ENCODE data around the gene NCAM1.

GRCh38 chr11:112958670-112959069 is 2.5 kb upstream of the NCAM1 start:
- TF ChIP-seq POLR2A (IDR thresholded peaks at IDR 0.05) = no peak
- TF ChIP-seq CTCF (IDR thresholded peaks at IDR 0.05) = no peak
- TF ChIP-seq EP300 (IDR thresholded peaks at IDR 0.05) = no peak
- TF ChIP-seq POLR2AphosphoS5 (IDR thresholded peaks at IDR 0.05) = no peak
